Measurements from ENCODE around the gene LMOD2. TPM values are rescaled to one million over a fixed set of nuclear protein-coding genes. Genes with fewer than 3 reads are reported as not detected.
A peak's percentile ranks its signal among the peaks of the same experiment; 100 is the strongest.

The LMOD2 gene
- total RNA-seq, 1 experiment from 2014 or later, result not detected

DNA sequence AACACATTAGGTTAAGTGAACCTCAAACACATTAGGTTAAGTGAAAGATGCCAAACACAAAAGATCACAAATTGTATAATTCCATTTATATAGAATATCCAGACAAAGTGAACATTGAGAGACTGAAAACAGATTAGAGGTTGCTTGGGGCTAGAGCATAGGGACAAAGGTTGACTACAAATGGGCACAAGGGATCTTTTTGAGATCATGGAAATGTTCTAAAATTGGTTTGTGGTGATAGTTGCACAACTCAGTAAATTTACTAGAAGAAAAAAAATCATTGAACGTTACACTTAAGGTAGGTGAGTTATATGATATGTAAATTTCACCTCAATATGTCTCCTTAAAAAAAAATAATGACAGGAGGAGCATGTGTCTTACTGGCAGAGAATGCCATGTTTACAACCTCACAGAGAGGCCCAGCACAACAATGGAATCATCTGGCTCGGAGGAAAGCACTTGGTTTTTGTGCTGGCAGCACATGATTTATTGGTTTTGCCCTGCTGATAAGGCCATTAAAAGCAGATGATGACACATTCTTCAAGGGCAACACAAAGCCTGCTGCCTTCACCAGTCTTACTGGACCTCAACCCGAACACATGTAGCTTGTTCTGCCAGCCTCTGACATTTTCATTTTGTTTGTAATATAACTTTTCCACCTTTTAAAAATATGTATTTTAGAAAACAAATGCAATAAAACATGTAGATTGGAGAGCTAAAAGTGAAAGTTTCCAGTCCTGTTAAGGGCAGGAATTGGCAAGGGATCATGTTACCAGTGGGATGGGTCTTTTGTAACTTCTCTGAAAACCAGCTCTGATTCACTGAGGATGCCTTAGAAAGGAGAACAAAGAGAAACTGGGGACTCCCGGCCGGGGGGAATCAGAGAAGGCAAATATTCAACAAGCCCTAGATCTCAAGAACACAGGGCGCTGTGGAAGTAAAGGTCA lies 11.9 kb upstream of the LMOD2 start (continued):
- TF ChIP-seq, protein P1, sequence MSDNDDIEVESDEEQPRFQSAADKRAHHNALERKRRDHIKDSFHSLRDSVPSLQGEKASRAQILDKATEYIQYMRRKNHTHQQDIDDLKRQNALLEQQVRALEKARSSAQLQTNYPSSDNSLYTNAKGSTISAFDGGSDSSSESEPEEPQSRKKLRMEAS (IDR thresholded peaks at IDR 0.05), result peak; percentile 67
- TF ChIP-seq, protein P2, sequence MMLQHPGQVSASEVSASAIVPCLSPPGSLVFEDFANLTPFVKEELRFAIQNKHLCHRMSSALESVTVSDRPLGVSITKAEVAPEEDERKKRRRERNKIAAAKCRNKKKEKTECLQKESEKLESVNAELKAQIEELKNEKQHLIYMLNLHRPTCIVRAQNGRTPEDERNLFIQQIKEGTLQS (IDR thresholded peaks at IDR 0.05), result 0 out of 2 replicates have a peak, but pooled peaks have one; percentile 44
- peak; percentile 54; the same call in 1 of the 2 replicates for TF ChIP-seq FOSL1 (IDR thresholded peaks at IDR 0.05; ENCODE audit: low read depth)
- TF ChIP-seq EGR1 (IDR thresholded peaks at IDR 0.05; ENCODE audit: low read depth), result no peak
- no peak for TF ChIP-seq POLR2A (IDR thresholded peaks at IDR 0.05; ENCODE audit: borderline replicate concordance, extremely low read depth, insufficient read depth, insufficient read length)

DNA sequence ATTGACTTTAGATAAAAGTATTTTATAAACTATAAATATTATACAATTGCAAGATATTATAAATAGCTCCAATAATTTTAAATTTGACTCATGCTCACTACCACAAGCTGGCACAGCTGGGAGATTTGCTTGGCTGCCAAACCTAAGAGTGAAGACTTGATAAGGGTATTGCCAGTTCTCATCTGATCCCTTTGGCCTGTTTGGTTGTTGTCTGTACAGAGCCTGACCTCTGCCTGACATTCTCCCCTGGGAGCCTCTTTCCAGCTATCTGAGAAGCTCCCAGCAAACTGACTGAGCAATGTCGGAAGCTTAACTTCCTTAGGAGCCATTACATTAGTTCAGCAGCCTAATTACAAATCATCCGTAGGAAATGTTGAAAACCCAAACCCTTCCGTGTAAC lies 10.2 kb upstream of the LMOD2 start:
- no peak for ATAC-seq
- CTCF ChIA-PET, result interaction anchor here (0.6 to 1.0 kb wide), 2 partner anchors 9 to 227 kb away, joined by 3 read pairs; no protein-coding TSS in a partner anchor
- intact Hi-C loops (cut with micrococcal nuclease), result no loop called here
- Histone ChIP-seq H3K79me2 (ENCODE audit: insufficient read depth, low read length) (no peaks in the 10 kb centered on the region), H3K9me2 (ENCODE audit: insufficient read depth) (no peaks in the 10 kb centered on the region), H2AFZ (ENCODE audit: low read depth, low read length, poor library complexity, severe bottlenecking) (no peak overlapping the region), H3K27me3 (ENCODE audit: insufficient read depth, low read length) (no peaks in the 10 kb centered on the region), H3K4me3 (replicated peaks in 1 of 2; ENCODE audit: low read depth in 1 of 2, low read length in 2 of 2) (no peak overlapping the region), H3K9ac (ENCODE audit: low read length) (no peak overlapping the region), H3K4me1 (ENCODE audit: control insufficient read depth in 1 of 2, insufficient read depth in 2 of 2, low read length in 2 of 2) (peaks cover 13 to 33% of the 10 kb centered on the region in 2 experiments; a peak in 3 of 4 replicates), H4K20me1 (ENCODE audit: insufficient read depth) (no peaks in the 10 kb centered on the region), H3K9me3 (ENCODE audit: control insufficient read depth in 1 of 2, insufficient read depth in 1 of 2, low read depth in 1 of 2, low read length in 2 of 2) (no peaks in the 10 kb centered on the region), H3K27ac (ENCODE audit: low read depth, low read length) (no peak overlapping the region), H3K4me2 (ENCODE audit: low read length) (no peak overlapping the region), H3K36me3 (ENCODE audit: control insufficient read depth in 1 of 2, insufficient read depth in 2 of 2, low read length in 2 of 2) (no peaks in the 10 kb centered on the region)
- RAD21 ChIA-PET (ENCODE audit: low non-redundant PET in 1 of 2, low total read pairs in 2 of 2, uncharacterized antibody in 2 of 2, unreplicated experiment in 2 of 2), result no interaction called here
- no peak for TF ChIP-seq YY1 (IDR thresholded peaks at IDR 0.05; ENCODE audit: extremely low read depth, insufficient replicate concordance, low read depth, low read length)
- TF ChIP-seq JUND (IDR thresholded peaks at IDR 0.05), result no peak
- TF ChIP-seq TCF7L2 (IDR thresholded peaks at IDR 0.05; ENCODE audit: borderline replicate concordance, extremely low read depth, insufficient read depth, insufficient read length), result no peak
- no peak for TF ChIP-seq ZFX (IDR thresholded peaks at IDR 0.05)
- no peak for TF ChIP-seq EGR1 (IDR thresholded peaks at IDR 0.05; ENCODE audit: low read depth)
- TF ChIP-seq EZH2phosphoT487 (IDR thresholded peaks at IDR 0.05; ENCODE audit: borderline replicate concordance), result no peak
- TF ChIP-seq EZH2 (IDR thresholded peaks at IDR 0.05), result no peak
- TF ChIP-seq, protein P2 (IDR thresholded peaks at IDR 0.05), result no peak
- no peak for TF ChIP-seq SIN3A (IDR thresholded peaks at IDR 0.05; ENCODE audit: low read depth)
- no peak for TF ChIP-seq CBX3 (IDR thresholded peaks at IDR 0.05; ENCODE audit: low read depth)
- no peak for TF ChIP-seq ELF1 (IDR thresholded peaks at IDR 0.05; ENCODE audit: borderline replicate concordance, low read depth)
- POLR2A ChIA-PET, result interaction anchor here (0.9 kb wide), 1 partner anchor 46 kb away, joined by 3 read pairs; no protein-coding TSS in a partner anchor
- DNase-seq (ENCODE audit: low read depth, low spot score), result no peak
- no TSS peak for BruUV-seq (replicated peaks)

Measured in HCT116 (cell line).